Activated B cell treated with CpG ODN at 0.5 μM for 24 hours (primary cell): ENCODE data around the gene CLGN. TPM values are rescaled to one million over a fixed set of nuclear protein-coding genes. Genes with fewer than 3 reads are reported as not detected.

Source experiments
- ATAC-seq: fragments of 200-7000 bp; cut with Tn5 transposase; one replicate; pipeline ENCODE4 v1.10.0; 2021; ENCODE audit warnings: low read depth, mild to moderate bottlenecking, moderate library complexity
- CTCF ChIA-PET: fragments of 350-600 bp; sonication (Branson Sonifier 250); formaldehyde crosslinking; loops from one replicate; lab custom pipeline; 2021; ENCODE audit warnings: antibody characterized with exemption; lab: Charles Lee
- POLR2A ChIA-PET: fragments of 350-600 bp; sonication (Branson Sonifier 250); formaldehyde crosslinking; loops from one replicate; lab custom pipeline; 2021; ENCODE audit warnings: antibody characterized with exemption; lab: Charles Lee
- DNase-seq: peaks from one replicate; pipeline ENCODE4 v3.0.0; 2022
- H3K27ac Mint-ChIP-seq: one replicate; pipeline ENCODE4 v1.8.0; 2020; ENCODE audit warnings: mixed read lengths
- H3K27me3 Mint-ChIP-seq: one replicate; pipeline ENCODE4 v1.8.0; 2021; ENCODE audit warnings: mixed read lengths
- H3K36me3 Mint-ChIP-seq: one replicate; pipeline ENCODE4 v1.8.0; 2021; ENCODE audit warnings: low read depth, mixed read lengths
- H3K4me1 Mint-ChIP-seq: one replicate; pipeline ENCODE4 v1.8.0; 2021; ENCODE audit warnings: mixed read lengths
- H3K4me3 Mint-ChIP-seq: one replicate; pipeline ENCODE4 v1.8.0; 2020; ENCODE audit warnings: mild to moderate bottlenecking, mixed read lengths
- H3K9me3 Mint-ChIP-seq: one replicate; pipeline ENCODE4 v1.8.0; 2020; ENCODE audit warnings: mixed read lengths
- CTCF ChIP-seq: fragments of 200-600 bp; IDR thresholded peaks from one replicate; pipeline ENCODE4 v1.8.0; 2022; ENCODE audit warnings: antibody characterized with exemption, mild to moderate bottlenecking
- intact Hi-C: fragments of 100-400 bp; cut with micrococcal nuclease; formaldehyde crosslinking; loops from one replicate; pipeline ENCODE4 v1.15.1; 2024
- total RNA-seq: library from RNA; stranded (reverse); gene quantifications from 2 replicates; pipeline ENCODE4 v1.2.3, GENCODE V29; 2022

CLGN gene
- total RNA-seq, 1 donor from 2014 or later = not detected

- CTCF ChIA-PET = interaction anchor here (1.4 to 1.8 kb wide), 2 partner anchors 8 to 126 kb away, joined by 4 to 11 read pairs; no protein-coding TSS in a partner anchor
- POLR2A ChIA-PET = no interaction called here
- no peak for ATAC-seq
- no peak for DNase-seq
- Mint-ChIP-seq H3K27ac (no peak overlapping the region), H3K9me3 (no peaks in the 10 kb centered on the region), H3K4me3 (no peak overlapping the region), H3K27me3 (no peaks in the 10 kb centered on the region), H3K36me3 (no peaks in the 10 kb centered on the region), H3K4me1 (peaks cover 2% of the 10 kb centered on the region)
- intact Hi-C loops = no loop called here
- no peak for TF ChIP-seq CTCF
These were observed 58.8 kb downstream of the CLGN start for GRCh38 chr4:140368686-140369085.

GRCh38 chr4:140367738-140368137, 59.7 kb downstream of the CLGN start:
- ATAC-seq (no peak), DNase-seq (no peak)
- no peaks in the 10 kb centered on the region for H3K27me3 Mint-ChIP-seq
- H3K4me3 Mint-ChIP-seq = no peak overlapping the region
- intact Hi-C loops = no loop called here
- peaks cover 2% of the 10 kb centered on the region for H3K4me1 Mint-ChIP-seq
- no peaks in the 10 kb centered on the region for H3K9me3 Mint-ChIP-seq
- H3K27ac Mint-ChIP-seq = no peak overlapping the region
- CTCF ChIA-PET = interaction anchor here (1.4 kb wide), 1 partner anchor 127 kb away, joined by 4 read pairs; no protein-coding TSS in a partner anchor
- H3K36me3 Mint-ChIP-seq = no peaks in the 10 kb centered on the region
- POLR2A ChIA-PET = interaction anchor here (0.6 kb wide), 1 partner anchor 27 kb away, joined by 4 read pairs; no protein-coding TSS in a partner anchor
- TF ChIP-seq CTCF = no peak

- CTCF ChIA-PET = interaction anchor here (2.0 to 2.3 kb wide), 2 partner anchors 10 to 276 kb away, joined by 8 read pairs; partner anchors contain the start of gene SCOC
- ATAC-seq (no peak), DNase-seq (no peak)
- no peaks in the 10 kb centered on the region for H3K9me3 Mint-ChIP-seq
- POLR2A ChIA-PET = interaction anchor here (0.6 kb wide), 1 partner anchor 210 kb away, joined by 8 read pairs; no protein-coding TSS in a partner anchor
- peaks cover 2% of the 10 kb centered on the region for H3K27me3 Mint-ChIP-seq
- no peak overlapping the region for H3K27ac Mint-ChIP-seq
- H3K4me3 Mint-ChIP-seq = no peak overlapping the region
- intact Hi-C loops = no loop called here
- H3K4me1 Mint-ChIP-seq = no peaks in the 10 kb centered on the region
- TF ChIP-seq CTCF = no peak
- no peaks in the 10 kb centered on the region for H3K36me3 Mint-ChIP-seq
These were observed 63.9 kb downstream of the CLGN start for GRCh38 chr4:140363558-140363957.

- ChIA-PET POLR2A (interaction anchor here (0.6 kb wide), 1 partner anchor 521 kb away, joined by 3 read pairs; no protein-coding TSS in a partner anchor), CTCF (interaction anchor here (2.0 to 5.3 kb wide), 3 partner anchors 10 to 276 kb away, joined by 8 to 57 read pairs (median 8); partner anchors contain the start of gene SCOC)
- intact Hi-C loops = no loop called here
- TF ChIP-seq CTCF = no peak
- DNase-seq = no peak
- Mint-ChIP-seq H3K27me3 (peaks cover 2% of the 10 kb centered on the region), H3K9me3 (no peaks in the 10 kb centered on the region), H3K4me3 (no peak overlapping the region), H3K27ac (no peak overlapping the region), H3K4me1 (no peaks in the 10 kb centered on the region), H3K36me3 (no peaks in the 10 kb centered on the region)
- ATAC-seq = no peak
These were observed 64.4 kb downstream of the CLGN start for GRCh38 chr4:140363051-140363450.

GRCh38 chr4:140361099-140361498, 66.3 kb downstream of the CLGN start:
- H3K27me3 Mint-ChIP-seq = peaks cover 12% of the 10 kb centered on the region

More at GRCh38 chr4:140361099-140361498, 66.3 kb downstream of the CLGN start:
- H3K9me3 Mint-ChIP-seq = no peaks in the 10 kb centered on the region
- ChIA-PET CTCF (interaction anchor here (1.3 to 6.6 kb wide), 13 partner anchors 8 to 758 kb away, joined by 3 to 78 read pairs (median 8); partner anchors contain the start of genes CLGN and SCOC), POLR2A (interaction anchor here (2.5 kb wide), 1 partner anchor 12 kb away, joined by 14 read pairs; the partner anchor contains the start of gene SCOC)
- intact Hi-C loops = loop anchor here (2.0 kb wide), 2 partner anchors 66 to 704 kb away; partner anchors contain the start of gene CLGN
- no peak overlapping the region for H3K27ac Mint-ChIP-seq
- ATAC-seq (no peak), DNase-seq (no peak)
- no peak overlapping the region for H3K4me3 Mint-ChIP-seq
- H3K36me3 Mint-ChIP-seq = no peaks in the 10 kb centered on the region
- no peak for TF ChIP-seq CTCF
- no peaks in the 10 kb centered on the region for H3K4me1 Mint-ChIP-seq
